Uterus (tissue), 2 donors: Measurements from ENCODE around the gene CCL20.

Experiments
- CTCF ChIP-seq, 4 experiments: fragments of 200-600 bp in 2 of 4; fragments of 450-650 bp in 2 of 4; sonication (generic) in 2 of 4; IDR thresholded peaks; one replicate each; pipeline ENCODE4 v1.5.1; 2016 to 2019; ENCODE audit warnings: antibody characterized with exemption in 4 of 4, mild to moderate bottlenecking in 2 of 4, moderate library complexity in 1 of 4
- POLR2A ChIP-seq, 2 donors: fragments of 450-650 bp; IDR thresholded peaks; one replicate each; pipeline ENCODE4 v1.6.1; 2016; ENCODE audit warnings: antibody characterized with exemption in 2 of 2, mild to moderate bottlenecking in 1 of 2, moderate library complexity in 1 of 2

DNA sequence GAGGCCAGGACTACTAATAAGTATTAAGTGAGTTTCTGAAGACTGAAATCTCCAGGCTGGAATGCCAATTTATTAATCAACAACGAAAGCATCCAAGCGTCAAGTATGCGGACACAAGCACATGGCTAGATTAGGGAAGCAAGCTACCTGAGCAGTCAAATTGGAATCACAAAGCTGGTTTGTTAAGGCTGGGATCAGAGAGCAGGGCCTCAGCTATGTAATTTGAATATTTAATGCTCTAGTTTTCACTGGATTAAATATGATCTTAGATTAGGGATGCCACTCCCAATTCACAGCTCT, 5.7 kb downstream of the CCL20 start:
- TF ChIP-seq CTCF (IDR thresholded peaks at IDR 0.05) = no peak
- no peak for TF ChIP-seq POLR2A (IDR thresholded peaks at IDR 0.05)
